ENCODE data around the gene ZNF385D. TPM values are rescaled to one million over a fixed set of nuclear protein-coding genes. Genes with fewer than 3 reads are reported as not detected.

The ZNF385D gene
- total and polyA plus RNA-seq, 2 of the 13 experiments (the other 11 are each of a cell fraction or from before 2014, with no cell fraction given): not detected

- no peak for TF ChIP-seq ZNF576 (CRISPR knock-in tag; IDR thresholded peaks at IDR 0.05)
Measured at GRCh38 chr3:21409401-21409800, 341.6 kb downstream of the ZNF385D start (continued).

GRCh38 chr3:21407743-21408142 lies 343.3 kb downstream of the ZNF385D start:
- Histone ChIP-seq H3K9ac (ENCODE audit: insufficient read depth, low read depth, low read length) (no peak overlapping the region), H2AFZ (ENCODE audit: low read length) (no peak overlapping the region), H3K27me3 (ENCODE audit: control insufficient read depth in 1 of 2, insufficient read depth in 2 of 2, low read length in 2 of 2) (no peaks in the 10 kb centered on the region), H4K20me1 (ENCODE audit: insufficient read depth, low read length) (no peaks in the 10 kb centered on the region), H3K4me1 (ENCODE audit: insufficient read depth, low read length) (no peaks in the 10 kb centered on the region), H3K27ac (ENCODE audit: extremely low read length, insufficient read depth, low read length) (no peak overlapping the region), H3K36me3 (replicated peaks in 1 of 2; ENCODE audit: control insufficient read depth in 1 of 2, insufficient read depth in 2 of 2, low read length in 2 of 2) (no peaks in the 10 kb centered on the region), H3K79me2 (ENCODE audit: insufficient read depth, low read length) (no peaks in the 10 kb centered on the region), H3K9me3 (ENCODE audit: low read length) (peaks cover 50% of the 10 kb centered on the region), H3K4me2 (ENCODE audit: low read depth, low read length) (no peak overlapping the region), H3K4me3 (replicated peaks in 1 of 3; ENCODE audit: insufficient read depth in 1 of 3, low read depth in 2 of 3, low read length in 3 of 3) (no peak overlapping the region)
- in situ Hi-C loops (cut with HindIII; ENCODE audit: extremely low pct_ligation_motif_present, low pct_unique_long_range_greater_than_20kb) (no loop called here), intact Hi-C loops (cut with micrococcal nuclease; ENCODE audit: unreplicated experiment) (no loop called here)
- ATAC-seq (no peak), FAIRE-seq (no peak), DNase-seq (ENCODE audit: low spot score) (no peak)
- no TSS peak for BruUV-seq (replicated peaks)
- ChIA-PET CTCF (ENCODE audit: low intra/inter-chr PET ratio, low total read pairs) (no interaction called here), POLR2A (no interaction called here)
- TF ChIP-seq ZFP91 (CRISPR knock-in tag; IDR thresholded peaks at IDR 0.05; ENCODE audit: borderline replicate concordance): no peak
- TF ChIP-seq ZNF782 (CRISPR knock-in tag; IDR thresholded peaks at IDR 0.05; ENCODE audit: borderline replicate concordance): no peak
- 0% methylated on average over 1 of the region's 1 CpG for WGBS (ENCODE audit: low lambda C conversion rate)

Measured in HepG2 (cell line).